PC-3 (cell line): ENCODE results near the gene LMTK3. TPM values are rescaled to one million over a fixed set of nuclear protein-coding genes. Genes with fewer than 3 reads are reported as not detected.
A peak's percentile ranks its signal among the peaks of the same experiment; 100 is the strongest.

Source experiments
- ATAC-seq: fragments of 200-7000 bp; cut with Tn5 transposase; 2 replicates; pipeline ENCODE4 v1.9.1; 2020; ENCODE audit warnings: mild to moderate bottlenecking, moderate library complexity
- BruUV-seq: library from RNA; stranded (reverse); fragments of 400-500 nt; replicated peaks from 2 replicates; lab custom pipeline; 2021; lab: Mats Ljungman, UMichigan
- CTCF ChIA-PET: fragments of 300-600 bp; sonication (Branson Sonifier 250); formaldehyde crosslinking; loops from one replicate; lab custom pipeline; 2022; ENCODE audit warnings: antibody characterized with exemption; lab: Charles Lee
- POLR2A ChIA-PET: fragments of 300-600 bp; sonication (Branson Sonifier 250); formaldehyde crosslinking; loops from one replicate; lab custom pipeline; 2022; ENCODE audit warnings: antibody characterized with exemption; ENCODE audit not compliant: unreplicated experiment; lab: Charles Lee
- DNase-seq: peaks from one replicate; pipeline ENCODE4 v3.0.0-alpha.2; 2015
- H2AFZ ChIP-seq: fragments of 300-600 bp; sonication (generic); 2 replicates; pipeline ENCODE4 v1.6.0; 2016; ENCODE audit warnings: antibody characterized with exemption, low read length
- H3F3A ChIP-seq: fragments of 300-600 bp; sonication (generic); one replicate; pipeline ENCODE4 v1.6.0; 2017; ENCODE audit warnings: antibody characterized with exemption, low read length, control low read depth, mild to moderate bottlenecking; ENCODE audit not compliant: unreplicated experiment
- H3K27ac ChIP-seq: fragments of 300-600 bp; sonication (generic); 2 replicates; pipeline ENCODE4 v1.5.1; 2016; ENCODE audit warnings: mild to moderate bottlenecking, low read length
- H3K27me3 ChIP-seq: fragments of 300-600 bp; sonication (generic); 2 replicates; pipeline ENCODE4 v1.6.1; 2016; ENCODE audit warnings: low read length, mixed read lengths
- H3K36me3 ChIP-seq: fragments of 300-600 bp; sonication (generic); 2 replicates; pipeline ENCODE4 v1.6.1; 2016; ENCODE audit warnings: low read depth, mixed run types, low read length, mixed read lengths
- H3K4me1 ChIP-seq: fragments of 300-600 bp; sonication (generic); 2 replicates; pipeline ENCODE4 v1.5.1; 2016; ENCODE audit warnings: low read length; ENCODE audit not compliant: insufficient read depth
- H3K4me2 ChIP-seq: fragments of 300-600 bp; sonication (generic); 2 replicates; pipeline ENCODE4 v1.6.0; 2016; ENCODE audit warnings: low read length
- H3K4me3 ChIP-seq: fragments of 300-600 bp; sonication (generic); 2 replicates; pipeline ENCODE4 v1.5.1; 2016; ENCODE audit warnings: mild to moderate bottlenecking, low read length, mixed read lengths
- H3K79me2 ChIP-seq: fragments of 300-600 bp; sonication (generic); 2 replicates; pipeline ENCODE4 v1.6.1; 2017; ENCODE audit warnings: low read length, mixed read lengths
- H3K9ac ChIP-seq: fragments of 300-600 bp; sonication (generic); 2 replicates; pipeline ENCODE4 v1.6.0; 2016; ENCODE audit warnings: mild to moderate bottlenecking, low read length
- H3K9me2 ChIP-seq: fragments of 300-600 bp; sonication (generic); replicated peaks from 2 replicates; pipeline ENCODE4 v1.6.1; 2016; ENCODE audit warnings: mixed run types, low read length, mixed read lengths
- H3K9me3 ChIP-seq: fragments of 300-600 bp; sonication (generic); 2 replicates; pipeline ENCODE4 v1.6.1; 2016; ENCODE audit warnings: low read length, mixed read lengths
- H4K20me1 ChIP-seq: fragments of 300-600 bp; sonication (generic); 2 replicates; pipeline ENCODE4 v1.6.1; 2016; ENCODE audit warnings: low read length, mixed read lengths
- EZH2 ChIP-seq: fragments of 300-600 bp; sonication (generic); IDR thresholded peaks from one replicate; pipeline ENCODE4 v1.6.1; 2017; ENCODE audit warnings: antibody characterized with exemption, mild to moderate bottlenecking, low read length; ENCODE audit not compliant: unreplicated experiment
- EZH2phosphoT487 ChIP-seq: fragments of 300-600 bp; sonication (generic); IDR thresholded peaks from 2 replicates; pipeline ENCODE4 v1.6.1; 2018; ENCODE audit warnings: mild to moderate bottlenecking, antibody characterized with exemption, low read length, borderline replicate concordance
- intact Hi-C: fragments of 100-400 bp; cut with micrococcal nuclease; formaldehyde crosslinking; loops from 2 replicates; pipeline ENCODE4 v1.9.0; 2023
- total RNA-seq: library from RNA; depleted of rRNA; stranded (reverse); fragments of >200 nt; gene quantifications from 2 replicates; pipeline ENCODE4 v1.2.3, GENCODE V29; 2014
- TF ChIP-seq, protein P1 (sequence below): fragments of 300-600 bp; sonication (generic); conservative IDR thresholded peaks from 2 replicates; pipeline ENCODE4 v1.5.1; 2017; ENCODE audit warnings: antibody characterized with exemption, low read depth, mild to moderate bottlenecking, low read length

LMTK3 gene
- total RNA-seq, 1 experiment from 2014 or later = 4.8 TPM

DNA sequence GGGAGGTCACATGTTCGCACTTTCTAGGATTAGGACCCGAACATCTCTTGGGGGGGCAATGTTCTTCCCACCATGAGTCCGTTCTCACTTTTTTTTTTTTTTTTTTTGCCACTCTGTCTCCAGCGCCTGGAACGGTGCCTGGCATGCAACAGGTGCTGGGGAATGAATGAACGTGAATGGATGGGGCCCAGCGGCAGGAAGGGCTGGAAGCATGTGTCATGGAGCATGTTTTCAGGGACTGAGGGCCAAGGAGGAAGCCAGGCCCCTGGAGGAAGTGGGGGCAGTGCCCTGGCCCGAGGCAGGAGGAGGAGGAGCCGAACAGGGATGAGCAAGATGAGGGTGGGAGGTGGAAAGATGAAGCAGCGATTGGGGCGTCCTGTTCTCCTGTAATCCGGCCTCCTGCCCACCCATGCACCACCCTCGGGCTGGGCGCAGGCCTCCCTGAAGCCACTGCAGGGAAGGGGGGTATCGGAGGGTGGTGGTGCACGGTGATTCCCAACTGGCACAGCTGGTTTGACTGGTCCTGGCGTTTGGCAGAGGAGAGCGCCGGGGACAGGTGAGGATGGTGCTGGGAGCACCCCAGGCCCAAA lies 31.6 kb upstream of the LMTK3 start:
- peaks cover 14% of the 10 kb centered on the region; the same call in 1 of the 2 replicates for H3K4me1 ChIP-seq
- ATAC-seq (peak; percentile 86), DNase-seq (peak; percentile 92)
- intact Hi-C loops = no loop called here
- H3K79me2 ChIP-seq = no peaks in the 10 kb centered on the region
- H3K9me2 ChIP-seq = no peaks in the 10 kb centered on the region
- no peaks in the 10 kb centered on the region for H3F3A ChIP-seq
- TF ChIP-seq, protein P1, sequence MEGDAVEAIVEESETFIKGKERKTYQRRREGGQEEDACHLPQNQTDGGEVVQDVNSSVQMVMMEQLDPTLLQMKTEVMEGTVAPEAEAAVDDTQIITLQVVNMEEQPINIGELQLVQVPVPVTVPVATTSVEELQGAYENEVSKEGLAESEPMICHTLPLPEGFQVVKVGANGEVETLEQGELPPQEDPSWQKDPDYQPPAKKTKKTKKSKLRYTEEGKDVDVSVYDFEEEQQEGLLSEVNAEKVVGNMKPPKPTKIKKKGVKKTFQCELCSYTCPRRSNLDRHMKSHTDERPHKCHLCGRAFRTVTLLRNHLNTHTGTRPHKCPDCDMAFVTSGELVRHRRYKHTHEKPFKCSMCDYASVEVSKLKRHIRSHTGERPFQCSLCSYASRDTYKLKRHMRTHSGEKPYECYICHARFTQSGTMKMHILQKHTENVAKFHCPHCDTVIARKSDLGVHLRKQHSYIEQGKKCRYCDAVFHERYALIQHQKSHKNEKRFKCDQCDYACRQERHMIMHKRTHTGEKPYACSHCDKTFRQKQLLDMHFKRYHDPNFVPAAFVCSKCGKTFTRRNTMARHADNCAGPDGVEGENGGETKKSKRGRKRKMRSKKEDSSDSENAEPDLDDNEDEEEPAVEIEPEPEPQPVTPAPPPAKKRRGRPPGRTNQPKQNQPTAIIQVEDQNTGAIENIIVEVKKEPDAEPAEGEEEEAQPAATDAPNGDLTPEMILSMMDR = no peak
- peak overlapping the region; percentile 66 for H3K27ac ChIP-seq
- no TSS peak for BruUV-seq
- no peak overlapping the region for H3K9ac ChIP-seq
- no peaks in the 10 kb centered on the region for H3K27me3 ChIP-seq
- POLR2A ChIA-PET = no interaction called here
- peak overlapping the region; percentile 31 for H3K4me2 ChIP-seq
- H4K20me1 ChIP-seq = no peaks in the 10 kb centered on the region
- no peaks in the 10 kb centered on the region for H3K9me3 ChIP-seq
- H2AFZ ChIP-seq = peak overlapping the region; percentile 37; the same call in 1 of the 2 replicates
- no peaks in the 10 kb centered on the region for H3K36me3 ChIP-seq
- CTCF ChIA-PET = no interaction called here
- H3K4me3 ChIP-seq = no peak overlapping the region

DNA sequence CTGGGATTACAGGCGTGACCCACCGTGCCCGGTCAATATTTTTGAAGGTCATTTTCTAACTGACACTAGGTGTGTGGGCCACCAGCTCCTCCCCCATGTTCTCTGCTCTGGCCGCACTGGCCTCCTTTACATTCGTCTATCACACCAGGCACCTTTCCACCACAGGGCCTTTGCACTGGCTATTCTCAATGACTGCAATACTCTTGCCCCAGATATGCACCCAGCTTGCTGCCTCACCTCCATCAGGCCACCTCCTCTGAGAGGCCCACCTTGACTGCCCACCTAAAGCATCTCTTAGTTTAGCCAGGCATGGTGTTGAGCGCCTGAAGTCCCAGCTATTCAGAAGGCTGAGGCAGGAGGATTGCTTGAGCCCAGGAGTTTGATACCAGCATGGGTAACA lies 30.2 kb upstream of the LMTK3 start:
- TF ChIP-seq, protein P1 = no peak
- TF ChIP-seq EZH2 (no peak), EZH2phosphoT487 (no peak)
- CTCF ChIA-PET = interaction anchor here (1.1 kb wide), 1 partner anchor 54 kb away, joined by 3 read pairs; no protein-coding TSS in a partner anchor
- BruUV-seq = no TSS peak
- POLR2A ChIA-PET = no interaction called here
- intact Hi-C loops = no loop called here
- Histone ChIP-seq H3K9me3 (no peaks in the 10 kb centered on the region), H4K20me1 (no peaks in the 10 kb centered on the region), H3K79me2 (no peaks in the 10 kb centered on the region), H3K27ac (no peak overlapping the region), H3K36me3 (no peaks in the 10 kb centered on the region), H3K27me3 (no peaks in the 10 kb centered on the region), H3K4me3 (no peak overlapping the region), H3K9me2 (no peaks in the 10 kb centered on the region), H3K4me2 (no peak overlapping the region), H3K4me1 (peaks cover 14% of the 10 kb centered on the region; the same call in 1 of the 2 replicates), H2AFZ (no peak overlapping the region), H3K9ac (no peak overlapping the region), H3F3A (no peaks in the 10 kb centered on the region)
- ATAC-seq = no peak
- no peak for DNase-seq

DNA sequence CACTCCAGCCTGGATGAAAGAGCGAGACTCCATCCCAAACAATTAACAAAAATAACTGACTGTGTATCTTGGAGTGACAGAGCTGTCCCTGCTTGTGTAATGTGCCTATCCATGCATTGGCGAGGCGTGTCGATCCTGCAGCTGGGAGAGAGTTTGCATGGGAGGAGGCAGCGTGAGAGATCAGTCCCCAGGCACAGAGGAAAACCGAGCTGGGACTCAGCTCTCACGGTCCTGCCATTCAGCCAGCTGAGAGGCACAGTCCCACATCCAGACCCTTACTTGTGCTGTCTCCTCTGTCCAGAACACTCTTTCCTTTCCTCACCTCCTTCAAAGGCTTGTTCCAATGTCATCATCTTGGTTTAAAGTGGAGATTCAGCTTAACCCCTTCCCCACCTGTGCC lies 28.5 kb upstream of the LMTK3 start:
- POLR2A ChIA-PET = no interaction called here
- Histone ChIP-seq H3K79me2 (no peaks in the 10 kb centered on the region), H3K4me2 (no peak overlapping the region), H3K27ac (no peak overlapping the region), H2AFZ (no peak overlapping the region), H3K36me3 (no peaks in the 10 kb centered on the region), H3K27me3 (no peaks in the 10 kb centered on the region), H3K9me3 (no peaks in the 10 kb centered on the region), H4K20me1 (no peaks in the 10 kb centered on the region), H3K9ac (no peak overlapping the region), H3K4me1 (peaks cover 14% of the 10 kb centered on the region; the same call in 1 of the 2 replicates), H3F3A (no peaks in the 10 kb centered on the region), H3K4me3 (no peak overlapping the region), H3K9me2 (no peaks in the 10 kb centered on the region)
- intact Hi-C loops = no loop called here
- BruUV-seq = no TSS peak
- TF ChIP-seq, protein P1 = no peak
- TF ChIP-seq EZH2phosphoT487 (no peak), EZH2 (no peak)
- DNase-seq = no peak
- CTCF ChIA-PET = no interaction called here
- no peak for ATAC-seq
